ENCODE results near the gene GPR137. TPM values are rescaled to one million over a fixed set of nuclear protein-coding genes. Genes with fewer than 3 reads are reported as not detected.

Gene GPR137
- total and polyA plus RNA-seq, 9 donors = 7.7 to 30.7 (median 19.6) TPM

DNA sequence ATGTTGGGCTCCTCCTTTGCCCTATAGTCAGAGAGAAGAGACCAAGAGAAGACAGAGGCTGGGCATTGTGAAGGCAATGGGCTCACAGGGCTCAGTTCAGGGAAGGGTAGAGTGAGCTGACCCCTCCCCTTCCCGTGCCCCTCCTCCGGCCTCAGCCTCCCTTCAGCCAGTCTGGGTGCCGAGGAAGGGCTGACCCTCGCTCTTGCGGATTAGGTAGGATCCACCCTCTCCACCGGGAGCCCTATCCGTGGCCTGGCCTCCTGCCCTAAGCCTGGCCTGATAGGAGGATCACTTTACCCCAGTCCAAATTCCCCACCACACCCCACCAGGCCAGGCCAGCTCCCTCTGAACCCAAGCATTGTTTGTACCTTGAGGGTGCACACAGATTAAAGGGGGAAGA is 37.1 kb upstream of the GPR137 start:
- H3K4me1 ChIP-seq (ENCODE audit: control insufficient read depth, insufficient read depth, low read length) = peaks cover 74% of the 10 kb centered on the region
- 77% methylated on average over 5 of the region's 7 CpGs for WGBS (ENCODE audit: insufficient coverage)

DNA sequence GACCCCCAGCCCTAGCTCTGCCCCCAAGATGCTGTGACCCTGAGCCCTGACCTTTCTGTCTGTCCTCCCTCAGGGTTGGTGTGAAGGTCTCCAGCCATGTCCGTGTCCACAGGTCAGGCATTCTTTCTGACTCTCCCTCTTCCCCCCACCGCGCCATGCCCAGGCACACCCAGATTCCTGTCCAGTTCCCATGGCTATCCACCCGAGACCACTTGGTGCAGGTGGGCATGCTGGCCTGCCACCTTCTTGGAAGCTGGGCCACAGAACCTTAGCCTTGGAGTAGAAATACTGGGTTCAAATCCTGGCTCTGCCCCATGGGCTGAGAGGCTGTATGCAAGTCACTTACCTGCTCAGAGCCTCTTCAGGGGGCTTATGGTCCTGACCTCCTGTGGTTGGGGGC is 36.6 kb upstream of the GPR137 start:
- Histone ChIP-seq H3K27ac (ENCODE audit: low read length) (no peak overlapping the region), H3K4me3 (ENCODE audit: low read length) (no peak overlapping the region), H3K27me3 (ENCODE audit: control insufficient read depth, insufficient read depth, low read length) (no peaks in the 10 kb centered on the region), H3K4me1 (ENCODE audit: control insufficient read depth, insufficient read depth, low read length) (peaks cover 71% of the 10 kb centered on the region), H3K9me3 (replicated peaks; ENCODE audit: control insufficient read depth, low read depth, low read length) (no peaks in the 10 kb centered on the region), H3K36me3 (ENCODE audit: control insufficient read depth, insufficient read depth, low read length) (peaks cover 9% of the 10 kb centered on the region)
- DNase-seq = no peak
- WGBS (ENCODE audit: insufficient coverage) = 89% methylated on average over 4 of the region's 4 CpGs

More for the DNA sequence above, 37.1 kb upstream of the GPR137 start:
- Histone ChIP-seq H3K9me3 (replicated peaks; ENCODE audit: control insufficient read depth, low read depth, low read length) (no peaks in the 10 kb centered on the region), H3K27me3 (ENCODE audit: control insufficient read depth, insufficient read depth, low read length) (no peaks in the 10 kb centered on the region), H3K4me3 (ENCODE audit: low read length) (no peak overlapping the region), H3K36me3 (ENCODE audit: control insufficient read depth, insufficient read depth, low read length) (peaks cover 14% of the 10 kb centered on the region), H3K27ac (ENCODE audit: low read length) (no peak overlapping the region)
- no peak for DNase-seq

DNA sequence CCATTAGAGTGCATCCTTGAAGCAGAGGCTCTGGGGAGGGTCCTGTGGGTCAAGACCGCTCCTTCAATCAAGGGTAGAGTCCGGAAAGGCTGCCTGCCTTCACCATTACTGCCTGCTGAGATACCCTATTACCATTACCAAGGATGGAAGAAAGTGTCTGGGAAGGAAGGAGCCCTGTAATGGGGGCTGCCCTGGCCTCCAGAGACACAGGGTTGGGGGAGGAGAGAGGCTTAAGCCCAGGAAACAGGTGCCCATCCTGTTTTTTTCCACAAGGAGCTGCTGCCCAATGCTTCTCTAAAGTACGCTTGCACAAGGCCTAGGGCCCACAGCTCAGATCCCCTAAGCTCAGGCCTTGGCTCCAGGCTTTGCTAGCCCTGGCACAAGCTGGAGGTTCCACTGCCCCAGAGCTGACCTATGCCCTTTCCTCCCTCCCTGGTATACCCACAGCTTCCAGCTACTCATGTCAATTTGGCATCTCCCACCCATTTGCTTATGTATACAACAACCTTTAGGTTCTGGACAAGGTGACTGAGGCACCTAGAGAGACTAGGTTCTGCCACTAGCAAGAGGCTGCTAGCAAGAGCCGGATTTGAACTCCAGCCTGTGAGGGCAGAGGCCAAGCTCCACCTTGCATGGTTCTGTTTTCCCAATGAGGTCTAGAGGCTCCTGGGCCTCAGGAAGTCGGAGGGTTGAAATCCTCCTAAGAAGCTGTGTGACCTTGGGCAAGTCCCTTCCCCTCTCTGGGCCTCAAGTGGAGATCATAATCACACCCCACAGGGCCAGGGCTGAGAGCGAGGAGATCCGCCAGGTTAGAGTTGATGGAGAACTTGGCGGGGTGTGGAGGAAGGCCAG is 35.9 kb upstream of the GPR137 start:
- DNase-seq = no peak
- no peaks in the 10 kb centered on the region for H3K27me3 ChIP-seq (ENCODE audit: control insufficient read depth, insufficient read depth, low read length)
- H3K9me3 ChIP-seq (replicated peaks; ENCODE audit: control insufficient read depth, low read depth, low read length) = no peaks in the 10 kb centered on the region
- peaks cover 64% of the 10 kb centered on the region for H3K4me1 ChIP-seq (ENCODE audit: control insufficient read depth, insufficient read depth, low read length)
- H3K4me3 ChIP-seq (ENCODE audit: low read length) = no peak overlapping the region
- no peak overlapping the region for H3K27ac ChIP-seq (ENCODE audit: low read length)
- peaks cover 6% of the 10 kb centered on the region for H3K36me3 ChIP-seq (ENCODE audit: control insufficient read depth, insufficient read depth, low read length)
- 94% methylated on average over 2 of the region's 8 CpGs for WGBS (ENCODE audit: insufficient coverage)

DNA sequence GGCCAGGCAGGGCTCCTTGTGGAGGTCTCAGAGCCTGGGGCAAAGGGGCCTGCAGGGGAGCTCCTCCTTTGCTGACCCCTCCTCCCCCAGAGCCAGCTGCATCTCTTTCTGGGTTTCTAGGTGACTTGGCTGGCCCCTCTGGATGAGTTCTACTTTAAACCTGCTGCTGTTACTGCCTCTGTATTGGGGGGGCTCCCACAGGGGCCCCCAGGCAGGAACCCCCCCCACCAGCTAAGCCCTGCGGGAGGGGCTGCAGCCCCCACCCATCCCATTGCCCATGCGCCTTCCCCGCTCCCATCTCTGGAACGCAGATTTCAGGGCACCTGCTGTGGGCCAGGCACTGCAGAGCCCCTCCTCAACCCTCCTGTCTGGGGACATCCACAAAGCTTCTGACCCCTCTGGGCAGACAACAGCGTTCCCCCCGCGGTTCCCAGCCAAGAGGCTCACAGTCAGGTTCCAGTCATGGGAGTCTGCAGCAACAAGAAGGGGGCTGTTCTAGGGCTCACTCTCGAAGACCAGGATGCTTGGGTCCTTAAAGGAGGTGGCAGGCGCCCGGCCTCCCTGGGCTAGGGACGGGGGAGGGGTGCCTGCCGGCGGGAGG is 35.1 kb upstream of the GPR137 start:
- Histone ChIP-seq H3K4me1 (ENCODE audit: control insufficient read depth, insufficient read depth, low read length) (peaks cover 57% of the 10 kb centered on the region), H3K9me3 (replicated peaks; ENCODE audit: control insufficient read depth, low read depth, low read length) (no peaks in the 10 kb centered on the region), H3K27me3 (ENCODE audit: control insufficient read depth, insufficient read depth, low read length) (no peaks in the 10 kb centered on the region), H3K4me3 (ENCODE audit: low read length) (peak overlapping the region; percentile 48), H3K36me3 (ENCODE audit: control insufficient read depth, insufficient read depth, low read length) (peaks cover 9% of the 10 kb centered on the region), H3K27ac (ENCODE audit: low read length) (no peak overlapping the region)
- no peak for DNase-seq
- WGBS (ENCODE audit: insufficient coverage) = 23% methylated on average over 10 of the region's 13 CpGs

DNA sequence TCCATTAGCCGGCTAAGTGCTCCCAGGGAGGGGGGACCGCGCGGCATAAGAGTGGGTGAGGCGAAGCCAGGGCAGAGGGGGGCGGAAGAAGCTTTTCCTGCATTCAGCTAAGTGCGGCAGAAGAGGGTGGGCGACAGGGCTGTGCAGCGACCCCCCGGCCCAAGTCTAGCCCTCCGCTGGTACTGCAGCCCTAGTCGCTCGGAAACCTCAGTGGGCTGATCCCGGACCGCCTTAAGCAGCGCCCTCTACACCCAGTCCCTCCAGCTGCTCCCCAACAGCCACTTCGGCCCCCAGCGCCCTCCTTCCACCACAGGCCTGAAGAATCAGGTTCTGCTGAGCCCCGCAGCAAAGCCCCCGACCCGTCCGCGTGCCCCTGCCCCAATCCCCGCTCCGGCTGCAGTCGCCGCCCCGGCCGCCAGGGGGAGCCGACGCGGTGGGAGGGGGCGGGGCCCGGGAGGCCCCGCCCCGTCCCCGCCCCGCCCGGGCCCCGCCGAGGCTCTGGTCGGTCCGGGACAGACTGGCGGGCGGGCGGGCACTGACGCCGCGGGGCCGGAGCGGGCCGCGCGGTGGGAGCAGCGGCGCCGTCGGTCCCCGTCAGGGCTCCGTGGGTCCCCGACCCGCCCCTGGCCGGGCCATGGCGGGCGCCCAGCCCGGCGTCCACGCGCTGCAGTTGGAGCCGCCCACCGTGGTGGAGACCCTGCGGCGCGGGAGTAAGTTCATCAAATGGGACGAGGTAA is 34.5 kb upstream of the GPR137 start, which contains the start of gene PLCB3:
Gene PLCB3, plus strand, starts transcription at position 515 of the 737 bp plus-strand sequence. Its CDS starts 120 bp downstream, at position 635.
- H3K4me3 ChIP-seq (ENCODE audit: low read length) = peak within 1 kb of the TSS; percentile 75
- H3K9me3 ChIP-seq (replicated peaks; ENCODE audit: control insufficient read depth, low read depth, low read length) = no peaks in the 10 kb centered on the region
- WGBS (ENCODE audit: insufficient coverage) = under 1% methylated on average over 73 of the region's 75 CpGs
- no peak for DNase-seq
- H3K4me1 ChIP-seq (ENCODE audit: control insufficient read depth, insufficient read depth, low read length) = peaks cover 52% of the 10 kb centered on the region
- H3K27me3 ChIP-seq (ENCODE audit: control insufficient read depth, insufficient read depth, low read length) = no peaks in the 10 kb centered on the region
- H3K27ac ChIP-seq (ENCODE audit: low read length) = no peak within 1 kb of the TSS
- H3K36me3 ChIP-seq (ENCODE audit: control insufficient read depth, insufficient read depth, low read length) = peaks cover 15% of the 10 kb centered on the region

DNA sequence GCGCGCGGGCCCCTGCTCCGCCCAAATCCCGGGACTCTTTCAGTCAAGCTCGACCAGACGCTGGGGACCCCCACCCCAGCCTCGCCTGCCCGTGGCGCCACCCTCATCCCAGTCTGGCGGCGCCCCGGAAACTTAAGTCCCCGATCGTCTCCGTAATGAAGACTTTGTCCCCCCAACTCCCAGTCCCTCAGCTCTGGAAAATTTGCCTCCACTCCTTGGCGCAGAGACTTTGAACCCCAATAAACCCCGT is 34.0 kb upstream of the GPR137 start:
- Histone ChIP-seq H3K36me3 (ENCODE audit: control insufficient read depth, insufficient read depth, low read length) (peaks cover 20% of the 10 kb centered on the region), H3K4me3 (ENCODE audit: low read length) (peak overlapping the region; percentile 75), H3K9me3 (replicated peaks; ENCODE audit: control insufficient read depth, low read depth, low read length) (no peaks in the 10 kb centered on the region), H3K27me3 (ENCODE audit: control insufficient read depth, insufficient read depth, low read length) (no peaks in the 10 kb centered on the region), H3K27ac (ENCODE audit: low read length) (no peak overlapping the region), H3K4me1 (ENCODE audit: control insufficient read depth, insufficient read depth, low read length) (peaks cover 52% of the 10 kb centered on the region)
- no peak for DNase-seq
- 0% methylated on average over 18 of the region's 18 CpGs for WGBS (ENCODE audit: insufficient coverage)

DNA sequence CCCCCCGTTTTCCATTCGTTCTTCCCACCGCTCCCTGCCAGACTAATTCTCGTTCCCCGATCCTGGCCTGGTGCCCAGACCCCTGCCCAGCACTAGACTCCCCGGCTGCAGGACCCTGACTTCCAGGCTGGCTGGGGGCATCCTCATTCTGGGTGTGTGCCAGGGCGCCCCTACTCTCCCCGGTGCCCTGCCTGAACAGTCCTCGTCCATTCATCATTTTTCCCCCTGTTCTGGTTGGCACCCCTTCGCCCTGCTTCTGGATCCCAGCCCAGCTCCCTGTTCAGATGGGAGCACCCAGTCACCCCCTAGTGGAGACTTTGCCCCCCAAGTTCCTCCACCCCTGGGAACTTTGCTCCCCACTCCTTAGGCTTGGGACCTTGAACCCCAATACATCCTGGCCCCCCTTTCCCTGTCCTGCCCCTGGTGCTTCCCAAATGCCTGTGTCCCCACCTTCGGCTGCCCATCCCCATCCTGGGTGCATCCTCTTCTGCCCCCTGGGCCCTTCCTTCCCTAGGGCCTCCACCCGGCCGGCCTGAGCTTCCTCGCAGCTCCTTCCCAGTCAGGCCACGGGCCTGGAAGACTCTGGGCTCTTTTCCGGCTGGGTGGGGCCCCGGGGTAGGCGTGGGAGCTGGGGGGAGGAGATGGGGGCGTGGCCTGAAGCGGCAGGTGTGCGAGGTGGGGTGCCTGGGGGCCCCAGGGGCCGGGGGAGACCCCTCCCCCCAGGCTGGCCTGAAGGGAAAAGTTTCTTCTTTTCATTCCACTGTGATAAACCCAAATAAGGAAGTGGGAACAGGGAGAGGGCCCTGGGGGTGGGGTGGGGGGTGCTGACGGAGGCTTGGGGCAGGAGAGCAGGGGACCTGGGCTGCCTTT is 33.4 kb upstream of the GPR137 start:
- no peaks in the 10 kb centered on the region for H3K9me3 ChIP-seq (replicated peaks; ENCODE audit: control insufficient read depth, low read depth, low read length)
- H3K4me3 ChIP-seq (ENCODE audit: low read length) = peak overlapping the region; percentile 75
- WGBS (ENCODE audit: insufficient coverage) = 8% methylated on average over 12 of the region's 23 CpGs
- peaks cover 23% of the 10 kb centered on the region for H3K36me3 ChIP-seq (ENCODE audit: control insufficient read depth, insufficient read depth, low read length)
- H3K27ac ChIP-seq (ENCODE audit: low read length) = no peak overlapping the region
- peaks cover 47% of the 10 kb centered on the region for H3K4me1 ChIP-seq (ENCODE audit: control insufficient read depth, insufficient read depth, low read length)
- no peaks in the 10 kb centered on the region for H3K27me3 ChIP-seq (ENCODE audit: control insufficient read depth, insufficient read depth, low read length)
- no peak for DNase-seq

DNA sequence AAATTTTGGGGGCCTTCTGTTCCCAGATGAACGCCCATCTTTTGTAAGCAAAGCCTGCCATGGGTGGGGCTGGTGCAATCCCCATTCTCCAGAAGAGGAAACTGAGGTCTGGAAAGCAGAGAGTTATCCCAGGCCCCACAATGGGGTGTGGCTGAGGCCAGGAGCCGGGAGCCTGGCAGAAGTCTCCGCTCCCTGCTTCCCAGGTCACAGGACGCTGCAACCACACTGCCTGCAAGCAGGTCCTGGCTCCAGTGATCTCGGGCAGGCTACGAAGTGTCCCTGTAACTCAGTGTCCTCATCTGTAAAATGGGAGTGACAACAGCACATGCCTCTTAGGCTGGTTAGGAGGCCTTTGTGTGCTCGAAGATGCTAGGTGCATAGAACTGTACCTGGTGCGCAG is 32.6 kb upstream of the GPR137 start:
- Histone ChIP-seq H3K27ac (ENCODE audit: low read length) (no peak overlapping the region), H3K27me3 (ENCODE audit: control insufficient read depth, insufficient read depth, low read length) (no peaks in the 10 kb centered on the region), H3K4me1 (ENCODE audit: control insufficient read depth, insufficient read depth, low read length) (peaks cover 41% of the 10 kb centered on the region), H3K36me3 (ENCODE audit: control insufficient read depth, insufficient read depth, low read length) (peaks cover 27% of the 10 kb centered on the region), H3K4me3 (ENCODE audit: low read length) (no peak overlapping the region), H3K9me3 (replicated peaks; ENCODE audit: control insufficient read depth, low read depth, low read length) (no peaks in the 10 kb centered on the region)
- no peak for DNase-seq
- WGBS (ENCODE audit: insufficient coverage) = 63% methylated on average over 7 of the region's 8 CpGs

DNA sequence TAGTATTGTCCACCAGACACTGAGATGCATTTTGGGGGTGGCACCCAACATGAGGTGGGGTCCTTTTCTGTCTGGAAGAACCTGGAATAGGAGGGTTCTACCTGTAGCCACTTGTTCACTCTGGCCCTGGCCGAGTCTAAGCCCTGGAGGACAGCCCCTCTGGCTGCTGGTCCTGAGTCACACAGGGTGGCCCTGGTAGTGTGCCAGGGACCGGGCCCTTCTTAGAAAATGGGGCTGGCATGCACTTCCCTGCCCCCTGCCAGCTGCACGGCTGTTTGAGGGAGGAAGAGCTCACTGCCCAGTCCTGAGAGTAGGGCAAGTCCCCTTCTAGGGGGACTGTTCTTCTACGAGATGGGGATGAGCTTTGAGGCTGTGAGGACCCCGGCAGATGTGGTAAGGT is 32.2 kb upstream of the GPR137 start:
- Histone ChIP-seq H3K27me3 (ENCODE audit: control insufficient read depth, insufficient read depth, low read length) (no peaks in the 10 kb centered on the region), H3K4me1 (ENCODE audit: control insufficient read depth, insufficient read depth, low read length) (peaks cover 41% of the 10 kb centered on the region), H3K9me3 (replicated peaks; ENCODE audit: control insufficient read depth, low read depth, low read length) (no peaks in the 10 kb centered on the region), H3K4me3 (ENCODE audit: low read length) (no peak overlapping the region), H3K36me3 (ENCODE audit: control insufficient read depth, insufficient read depth, low read length) (peaks cover 30% of the 10 kb centered on the region), H3K27ac (ENCODE audit: low read length) (no peak overlapping the region)
- WGBS (ENCODE audit: insufficient coverage) = 58% methylated on average over 3 of the region's 5 CpGs
- no peak for DNase-seq

Data from muscle of leg (tissue), 11 donors.